Measurements from ENCODE around the gene DMBT1. TPM values are rescaled to one million over a fixed set of nuclear protein-coding genes. Genes with fewer than 3 reads are reported as not detected.

The DMBT1 gene
- total and polyA plus RNA-seq, 2 of the 4 experiments (the other 2 are of a cell fraction) = under 0.01 TPM; not detected in 1

DNA sequence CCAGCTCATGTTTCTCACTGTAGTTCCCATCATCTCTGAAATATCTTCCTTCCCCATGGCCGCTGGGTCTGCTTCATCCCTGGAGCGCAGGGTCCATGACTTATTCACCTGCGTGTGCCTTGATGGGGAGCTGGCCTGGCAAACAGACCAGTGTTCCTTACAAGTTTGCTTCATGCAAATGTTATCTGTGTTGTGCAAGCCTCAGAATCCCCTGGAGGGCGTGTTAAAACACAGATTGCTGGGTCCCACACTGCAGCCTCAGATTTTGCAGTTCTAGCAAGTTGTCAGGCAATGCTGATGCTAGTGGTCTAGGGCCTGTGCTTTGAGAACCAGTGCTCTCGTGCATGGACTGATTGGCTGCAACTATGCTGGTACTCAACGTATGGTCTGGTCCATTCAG lies 7.2 kb upstream of the DMBT1 start:
- H3K56ac ChIP-seq (ENCODE audit: extremely low read depth, insufficient read depth, low read length) = no peak overlapping the region
- H3K4me3 ChIP-seq (ENCODE audit: insufficient read depth, low read depth, low read length) = no peak overlapping the region
- H3K27me3 ChIP-seq (ENCODE audit: control insufficient read depth, insufficient read depth, low read length) = peaks cover 5% of the 10 kb centered on the region; the same call in 1 of the 2 replicates
- no peak overlapping the region for H2BK120ac ChIP-seq (ENCODE audit: low read depth, low read length)
- no peak overlapping the region for H3K4ac ChIP-seq (ENCODE audit: low read depth, low read length)
- ATAC-seq (ENCODE audit: low read depth) (no peak), DNase-seq (no peak)
- no peak overlapping the region for H3K14ac ChIP-seq (replicated peaks; ENCODE audit: low read depth, low read length)
- BruUV-seq (replicated peaks) = no TSS peak
- H2BK20ac ChIP-seq (ENCODE audit: low read depth, low read length) = no peak overlapping the region
- POLR2A ChIA-PET (ENCODE audit: unreplicated experiment) = no interaction called here
- H4K91ac ChIP-seq (ENCODE audit: insufficient read depth, low read depth, low read length) = no peak overlapping the region
- no peak overlapping the region for H3K18ac ChIP-seq (ENCODE audit: low read depth, low read length)
- dilution Hi-C loops (cut with HindIII; ENCODE audit: low sequenced_read_pairs, unreplicated experiment) = no loop called here
- no peak overlapping the region for H2AFZ ChIP-seq (replicated peaks; ENCODE audit: low read length, poor library complexity)
- TF ChIP-seq MAFK (IDR thresholded peaks at IDR 0.05; ENCODE audit: low read depth, low read length) = no peak
- no peak for TF ChIP-seq RFX5 (IDR thresholded peaks at IDR 0.05; ENCODE audit: low read depth, low read length)
- no peak for TF ChIP-seq MXI1 (IDR thresholded peaks at IDR 0.05; ENCODE audit: borderline replicate concordance, low read depth, low read length)
- no peak for TF ChIP-seq MAZ (IDR thresholded peaks at IDR 0.05; ENCODE audit: borderline replicate concordance, low read depth, low read length)
- no peak for TF ChIP-seq SMC3 (IDR thresholded peaks at IDR 0.05; ENCODE audit: low read depth, low read length)
- TF ChIP-seq POLR2A (IDR thresholded peaks at IDR 0.05; ENCODE audit: low read depth, low read length) = no peak
- no peak for TF ChIP-seq RCOR1 (IDR thresholded peaks at IDR 0.05; ENCODE audit: insufficient replicate concordance, low read length)
- TF ChIP-seq NFE2L2 (IDR thresholded peaks at IDR 0.05; ENCODE audit: low read depth, low read length) = no peak
- TF ChIP-seq ELK1 (IDR thresholded peaks at IDR 0.05; ENCODE audit: borderline replicate concordance, low read depth, low read length) = no peak
- no peak for TF ChIP-seq CHD1 (IDR thresholded peaks at IDR 0.05; ENCODE audit: low read depth, low read length)
- no peak for TF ChIP-seq CTCF (conservative IDR thresholded peaks at IDR 0.05; ENCODE audit: low read depth, low read length)
- no peak for TF ChIP-seq RAD21 (IDR thresholded peaks at IDR 0.05; ENCODE audit: low read length)
- no peak for TF ChIP-seq FOS (IDR thresholded peaks at IDR 0.05; ENCODE audit: low read depth, low read length)
- no peak for TF ChIP-seq BHLHE40 (IDR thresholded peaks at IDR 0.05; ENCODE audit: low read depth, low read length)
- TF ChIP-seq USF2 (IDR thresholded peaks at IDR 0.05; ENCODE audit: low read depth, low read length) = no peak
- no peak for TF ChIP-seq CEBPB (IDR thresholded peaks at IDR 0.05; ENCODE audit: low read depth, low read length)
- no peak overlapping the region for H2AK9ac ChIP-seq (replicated peaks; ENCODE audit: low read depth, low read length, poor library complexity)
- CTCF ChIA-PET = interaction anchor here (0.5 kb wide), 1 partner anchor 194 kb away, joined by 3 read pairs; no protein-coding TSS in a partner anchor
- intact Hi-C loops (cut with micrococcal nuclease) = no loop called here
- no peak overlapping the region for H3K23ac ChIP-seq (ENCODE audit: low read depth, low read length)
- no peaks in the 10 kb centered on the region for H3K9me3 ChIP-seq (ENCODE audit: control insufficient read depth, insufficient read depth, low read length)
- H2BK5ac ChIP-seq (ENCODE audit: low read depth, low read length, poor library complexity, severe bottlenecking) = no peak overlapping the region
- in situ Hi-C loops (cut with MboI; ENCODE audit: low sequenced_read_pairs) = no loop called here
- H3K9ac ChIP-seq (ENCODE audit: low read depth, low read length) = no peak overlapping the region
- H4K8ac ChIP-seq (ENCODE audit: low read depth in 2 of 2, low read length in 2 of 2) = no peak overlapping the region
- H3K4me2 ChIP-seq (ENCODE audit: low read depth, low read length) = no peak overlapping the region
- H2BK15ac ChIP-seq (ENCODE audit: low read depth, low read length) = no peak overlapping the region
- H4K5ac ChIP-seq (ENCODE audit: low read depth, low read length) = no peak overlapping the region
- H2AK5ac ChIP-seq (ENCODE audit: low read depth, low read length) = no peak overlapping the region
- H3K27ac ChIP-seq (ENCODE audit: insufficient read depth, low read length) = no peak overlapping the region
- no peaks in the 10 kb centered on the region for H3K4me1 ChIP-seq (ENCODE audit: control insufficient read depth, insufficient read depth, low read length)
- H3K79me1 ChIP-seq (ENCODE audit: low read depth in 1 of 2, low read length in 2 of 2) = no peaks in the 10 kb centered on the region
- H3K9me1 ChIP-seq (ENCODE audit: insufficient read depth, low read length) = no peaks in the 10 kb centered on the region
- H4K20me1 ChIP-seq (ENCODE audit: insufficient read depth, low read length) = no peaks in the 10 kb centered on the region
- 43% methylated on average over 2 of the region's 6 CpGs; no CpG with 5 or more reads in 1 of the 2 experiments for WGBS, 2 experiments (ENCODE audit: extremely low coverage in 2 of 2, insufficient read length in 1 of 2)
- no peaks in the 10 kb centered on the region for H3K36me3 ChIP-seq (ENCODE audit: control insufficient read depth, insufficient read depth, low read length)

Measured in IMR-90 (cell line).